ENCODE data around the gene TSR3. TPM values are rescaled to one million over a fixed set of nuclear protein-coding genes. Genes with fewer than 3 reads are reported as not detected.

TSR3 gene
- 100 to 1,000 TPM in 2 of 4 donors, 10 to 100 TPM in 2; 84.1 to 107 (median 96.7) TPM for total RNA-seq

DNA sequence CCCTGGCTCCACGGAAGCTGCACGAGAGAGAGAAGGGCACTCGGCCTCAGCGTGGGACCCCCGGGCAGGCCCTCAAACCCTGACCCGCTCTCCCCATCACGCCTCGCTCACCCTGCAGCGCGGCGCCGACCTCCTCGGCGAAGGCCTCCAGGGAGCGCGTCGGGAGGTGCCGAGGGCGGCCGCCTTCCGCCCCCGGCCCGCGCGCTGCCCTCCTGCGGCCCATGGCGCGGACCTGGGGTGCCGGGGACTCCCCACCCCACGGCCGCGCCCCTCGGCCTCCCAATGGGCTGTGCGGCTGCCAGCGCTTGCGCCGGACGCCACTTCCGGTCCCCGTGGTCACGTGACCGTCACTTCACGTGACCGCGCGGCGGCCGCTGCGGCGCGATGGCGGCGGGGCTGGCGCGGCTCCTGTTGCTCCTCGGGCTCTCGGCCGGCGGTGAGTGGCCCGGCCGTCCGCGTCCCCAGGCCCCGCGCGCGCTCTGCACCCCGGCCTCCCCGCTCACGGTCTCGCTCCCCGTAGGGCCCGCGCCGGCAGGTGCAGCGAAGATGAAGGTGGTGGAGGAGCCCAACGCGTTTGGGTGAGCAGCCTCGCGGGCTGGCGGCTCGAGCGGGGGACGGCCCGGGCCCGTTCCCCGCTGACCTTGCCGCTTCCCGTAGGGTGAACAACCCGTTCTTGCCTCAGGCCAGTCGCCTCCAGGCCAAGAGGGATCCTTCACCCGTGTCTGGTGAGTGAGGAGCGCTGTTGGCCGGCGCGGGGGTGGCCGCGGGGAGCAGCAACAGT lies at the start of gene TSR3, which contains the start of gene GNPTG:
TSS of gene TSR3 (minus strand) at position 297 of the 781 bp plus-strand sequence. CDS start at position 223, 74 bp downstream.
TSS of gene GNPTG (plus strand) at position 350 of the 781 bp plus-strand sequence. CDS start at position 385, 35 bp downstream.
- DNase-seq = peak; percentile 76 to 81
- TF ChIP-seq POLR2A (IDR thresholded peaks at IDR 0.05) = peak; percentile 3 to 69
- TF ChIP-seq, protein P1, sequence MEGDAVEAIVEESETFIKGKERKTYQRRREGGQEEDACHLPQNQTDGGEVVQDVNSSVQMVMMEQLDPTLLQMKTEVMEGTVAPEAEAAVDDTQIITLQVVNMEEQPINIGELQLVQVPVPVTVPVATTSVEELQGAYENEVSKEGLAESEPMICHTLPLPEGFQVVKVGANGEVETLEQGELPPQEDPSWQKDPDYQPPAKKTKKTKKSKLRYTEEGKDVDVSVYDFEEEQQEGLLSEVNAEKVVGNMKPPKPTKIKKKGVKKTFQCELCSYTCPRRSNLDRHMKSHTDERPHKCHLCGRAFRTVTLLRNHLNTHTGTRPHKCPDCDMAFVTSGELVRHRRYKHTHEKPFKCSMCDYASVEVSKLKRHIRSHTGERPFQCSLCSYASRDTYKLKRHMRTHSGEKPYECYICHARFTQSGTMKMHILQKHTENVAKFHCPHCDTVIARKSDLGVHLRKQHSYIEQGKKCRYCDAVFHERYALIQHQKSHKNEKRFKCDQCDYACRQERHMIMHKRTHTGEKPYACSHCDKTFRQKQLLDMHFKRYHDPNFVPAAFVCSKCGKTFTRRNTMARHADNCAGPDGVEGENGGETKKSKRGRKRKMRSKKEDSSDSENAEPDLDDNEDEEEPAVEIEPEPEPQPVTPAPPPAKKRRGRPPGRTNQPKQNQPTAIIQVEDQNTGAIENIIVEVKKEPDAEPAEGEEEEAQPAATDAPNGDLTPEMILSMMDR (IDR thresholded peaks at IDR 0.05) = peak in 1 of 6 experiments; percentile 31
- Histone ChIP-seq H3K4me1 (peaks cover 18 to 23% of the 10 kb centered on the region in 2 donors), H3K27me3 (no peaks in the 10 kb centered on the region), H3K9me3 (no peaks in the 10 kb centered on the region), H3K27ac (peak within 1 kb of the TSS in 2 of 3 donors; percentile 6 to 49), H3K4me3 (replicated peaks in 1 of 3) (peak within 1 kb of the TSS; percentile 43 to 97 (median 95)), H3K36me3 (peaks cover 12 to 16% of the 10 kb centered on the region in 2 donors)
- intact Hi-C loops (cut with DNase I) = loop anchor here (5.0 kb wide), 2 partner anchors 39 to 56 kb away; no protein-coding TSS in a partner anchor
- WGBS, 2 donors = 0 to 1% methylated on average over 18 to 21 of the region's 98 CpGs

DNA sequence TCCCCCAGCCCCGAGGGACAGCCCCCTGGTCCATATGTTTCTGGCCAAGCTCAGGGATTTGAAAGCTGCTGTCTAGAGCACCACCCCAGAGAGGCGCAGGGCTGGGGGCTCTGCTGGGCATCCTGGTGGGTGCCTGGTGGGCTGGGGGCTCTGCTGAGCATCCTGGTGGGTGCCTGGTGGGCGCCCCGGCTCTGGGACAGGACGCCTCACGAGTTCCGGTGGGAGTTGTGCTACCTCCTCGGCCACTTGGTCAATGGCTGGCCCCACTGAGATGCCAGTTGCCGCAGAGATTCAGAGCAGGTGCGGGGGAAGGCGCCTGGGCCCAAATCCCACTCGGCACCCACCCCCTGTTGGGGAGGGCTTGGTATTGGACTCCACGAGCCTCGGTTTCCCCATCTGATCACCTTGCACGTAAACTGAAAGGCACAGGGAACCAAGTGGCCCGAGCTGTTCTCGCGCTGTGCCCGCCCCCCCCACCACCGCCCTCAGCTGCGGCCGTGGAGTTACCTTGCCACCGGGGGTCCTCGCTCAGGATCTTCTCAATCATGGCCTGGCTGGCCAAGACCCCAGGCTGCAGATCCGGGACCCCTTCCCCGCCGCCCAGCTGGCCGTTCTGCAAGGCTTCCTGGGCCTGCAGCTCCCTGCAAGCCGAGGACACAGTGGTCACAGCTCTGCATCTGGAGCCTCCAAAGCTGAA lies 49.5 kb upstream of the TSR3 start:
- DNase-seq = no peak
- WGBS, 2 donors = 86 to 95% methylated on average over 10 to 14 of the region's 29 CpGs
- no peaks in the 10 kb centered on the region for H3K27me3 ChIP-seq
- H3K9me3 ChIP-seq = no peaks in the 10 kb centered on the region
- intact Hi-C loops (cut with DNase I) = no loop called here
- peaks cover 30 to 41% of the 10 kb centered on the region in 2 donors for H3K36me3 ChIP-seq
- no peaks in the 10 kb centered on the region for H3K4me1 ChIP-seq
- H3K27ac ChIP-seq = no peak overlapping the region
- no peak overlapping the region for H3K4me3 ChIP-seq (replicated peaks in 1 of 3)
- no peak for TF ChIP-seq POLR2A (IDR thresholded peaks at IDR 0.05)
- TF ChIP-seq, protein P1 (IDR thresholded peaks at IDR 0.05) = no peak

DNA sequence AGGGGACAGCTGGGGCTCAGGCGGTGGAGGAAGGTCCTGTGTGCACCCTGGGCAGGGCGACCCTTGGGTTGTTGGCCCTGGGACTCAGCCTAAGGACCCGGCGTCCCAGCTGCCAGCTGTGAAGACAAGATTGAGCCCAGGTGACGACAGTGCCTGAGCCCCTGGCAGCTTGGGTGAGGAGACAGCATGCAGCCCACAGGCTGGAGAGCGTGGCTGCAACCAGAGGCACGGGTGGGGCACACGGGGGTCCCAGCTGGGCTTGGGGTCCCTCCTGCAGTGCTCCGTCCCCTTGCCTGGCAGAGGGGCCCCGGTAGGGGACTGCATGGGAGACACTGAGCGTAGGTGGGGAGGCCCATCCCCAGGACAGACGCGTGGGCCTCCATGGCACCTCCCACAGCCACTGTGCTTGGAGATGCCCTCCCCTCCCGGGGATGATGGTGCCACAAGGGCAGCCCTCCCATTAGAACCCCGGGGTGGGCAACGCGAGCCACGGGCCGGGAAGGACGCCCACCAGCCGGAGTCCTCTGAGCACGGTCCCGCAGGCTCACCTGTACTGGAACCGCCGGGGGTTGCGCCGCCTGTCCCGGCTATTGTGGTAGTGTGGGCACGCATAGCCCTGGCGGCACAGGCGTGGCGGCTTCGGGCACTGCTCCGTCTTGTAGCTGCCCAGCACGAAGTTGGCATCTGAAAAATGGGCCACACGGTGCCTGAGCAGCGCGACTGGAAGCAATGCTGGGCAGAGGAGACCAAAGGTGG lies 47.3 kb upstream of the TSR3 start:
- TF ChIP-seq, protein P1 (IDR thresholded peaks at IDR 0.05) = no peak
- TF ChIP-seq POLR2A (IDR thresholded peaks at IDR 0.05) = no peak
- no peak for DNase-seq
- H3K4me3 ChIP-seq (replicated peaks in 1 of 3) = no peak overlapping the region
- no peaks in the 10 kb centered on the region for H3K9me3 ChIP-seq
- intact Hi-C loops (cut with DNase I) = no loop called here
- no peaks in the 10 kb centered on the region for H3K4me1 ChIP-seq
- H3K36me3 ChIP-seq = peaks cover 31 to 41% of the 10 kb centered on the region in 2 donors
- H3K27ac ChIP-seq = no peak overlapping the region
- 97% methylated on average over 15 to 33 of the region's 38 CpGs for WGBS, 2 donors
- no peaks in the 10 kb centered on the region for H3K27me3 ChIP-seq

DNA sequence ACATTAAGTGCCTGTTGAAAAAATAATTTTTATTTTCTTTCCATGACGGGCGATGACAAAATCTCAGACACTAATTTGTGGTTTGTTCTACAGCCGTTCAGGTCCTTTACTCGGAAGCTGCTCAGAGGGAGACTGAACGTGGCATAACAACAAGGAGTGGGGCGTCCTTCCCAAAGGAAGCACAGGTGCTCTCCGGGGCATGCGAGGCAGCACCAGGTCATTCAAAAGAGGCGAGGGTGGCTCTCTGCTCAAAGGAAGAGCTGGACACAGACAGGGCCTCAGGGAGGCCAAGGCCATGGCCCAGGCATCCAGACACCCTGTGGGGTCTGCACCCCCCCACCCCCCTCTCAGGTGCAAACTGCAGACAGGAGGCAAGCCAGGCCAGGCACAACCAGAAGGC lies 46.7 kb upstream of the TSR3 start:
- Histone ChIP-seq H3K36me3 (peaks cover 38 to 48% of the 10 kb centered on the region in 2 donors), H3K27me3 (no peaks in the 10 kb centered on the region), H3K4me1 (no peaks in the 10 kb centered on the region), H3K4me3 (replicated peaks in 1 of 3) (no peak overlapping the region), H3K27ac (no peak overlapping the region), H3K9me3 (no peaks in the 10 kb centered on the region)
- DNase-seq = no peak
- intact Hi-C loops (cut with DNase I) = no loop called here
- 97 to 98% methylated on average over 8 to 9 of the region's 9 CpGs for WGBS, 2 donors
- TF ChIP-seq POLR2A (IDR thresholded peaks at IDR 0.05) = no peak
- TF ChIP-seq, protein P1 (IDR thresholded peaks at IDR 0.05) = no peak

Data from thyroid gland (tissue), 4 donors.